ENCODE results near the gene ALDOB. TPM values are rescaled to one million over a fixed set of nuclear protein-coding genes. Genes with fewer than 3 reads are reported as not detected.
A peak's percentile ranks its signal among the peaks of the same experiment; 100 is the strongest.

Gene ALDOB
- total and polyA plus RNA-seq, 2 donors (not counting 3 experiments of a cell fraction or from before 2014, with no cell fraction given): not detected

DNA sequence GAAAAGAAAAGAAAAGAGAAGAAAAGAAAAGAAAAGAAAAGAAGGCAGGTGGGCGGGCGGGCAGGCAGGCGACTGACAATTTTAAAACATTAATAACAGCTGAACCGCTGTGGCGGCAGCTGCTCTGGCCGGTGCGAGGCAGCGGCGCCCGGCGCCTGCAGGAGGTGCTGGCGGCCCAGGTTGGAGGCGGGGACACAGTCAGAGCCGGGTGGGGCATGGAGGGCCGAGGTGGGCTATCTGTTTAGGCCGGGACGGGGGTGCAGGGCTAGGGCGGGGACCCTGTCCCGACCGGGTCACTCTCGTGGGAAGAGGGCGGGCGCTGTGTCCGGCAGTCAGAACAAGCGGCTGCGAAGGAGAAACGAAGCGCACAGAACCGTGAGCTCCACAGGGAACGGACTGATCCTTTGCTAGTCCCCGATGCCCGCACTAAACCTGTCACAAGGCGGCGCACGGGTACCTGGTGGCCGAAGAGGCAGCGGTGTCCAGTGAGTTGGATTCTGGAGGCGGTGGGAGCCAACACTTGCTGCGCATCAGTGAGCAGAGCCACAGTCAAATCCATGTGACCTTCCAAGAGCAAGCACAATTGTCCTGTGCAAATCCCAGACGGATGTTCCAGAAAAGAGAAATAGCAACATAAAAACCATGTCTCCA, 13.6 kb upstream of the ALDOB start:
- H3K4me2 ChIP-seq (ENCODE audit: insufficient read depth, low read length): peak overlapping the region; percentile 37
- intact Hi-C loops (cut with micrococcal nuclease): loop anchor here (1.0 kb wide), 1 partner anchor 81 kb away; no protein-coding TSS in a partner anchor
- DNase-seq (ENCODE audit: low read depth, low spot score): peak; percentile 77

More for the DNA sequence above, 13.6 kb upstream of the ALDOB start:
- ChIA-PET POLR2A (no interaction called here), CTCF (interaction anchor here (0.7 to 4.5 kb wide), 20 partner anchors 9 to 847 kb away, joined by 3 to 96 read pairs (median 4); partner anchors contain the start of genes MRPL50, RNF20 and ZNF189)
- Histone ChIP-seq H2AFZ (ENCODE audit: low read depth, low read length) (peak overlapping the region; percentile 78), H3K4me1 (ENCODE audit: control insufficient read depth, extremely low read depth, insufficient read depth, low read length) (no peaks in the 10 kb centered on the region), H3K27me3 (ENCODE audit: control insufficient read depth in 2 of 2, insufficient read depth in 2 of 2, low read length in 2 of 2) (peaks cover 7 to 12% of the 10 kb centered on the region in 2 experiments), H3K9ac (replicated peaks; ENCODE audit: extremely low read depth, insufficient read depth, low read length) (no peak overlapping the region), H3K27ac (ENCODE audit: insufficient read depth, low read depth, low read length) (no peak overlapping the region), H4K20me1 (replicated peaks; ENCODE audit: control insufficient read depth, extremely low read depth, insufficient read depth, low read length) (no peaks in the 10 kb centered on the region), H3K9me1 (replicated peaks; ENCODE audit: control insufficient read depth, extremely low read depth, insufficient read depth, low read length) (no peaks in the 10 kb centered on the region), H3K4me3 (replicated peaks in 1 of 3; ENCODE audit: insufficient read depth in 1 of 3, low read depth in 1 of 3, low read length in 3 of 3) (peak overlapping the region; percentile 19 to 30 (median 23)), H3K36me3 (ENCODE audit: control insufficient read depth in 2 of 2, extremely low read depth in 1 of 2, insufficient read depth in 2 of 2, low read length in 2 of 2) (no peaks in the 10 kb centered on the region), H3K79me2 (ENCODE audit: control insufficient read depth, insufficient read depth, low read length) (no peaks in the 10 kb centered on the region), H3K9me3 (replicated peaks; ENCODE audit: control insufficient read depth, insufficient read depth, low read length) (no peaks in the 10 kb centered on the region)
- TF ChIP-seq CTCF (IDR thresholded peaks at IDR 0.05; ENCODE audit: extremely low read depth in 1 of 2, insufficient read depth in 1 of 2, low read depth in 1 of 2, low read length in 2 of 2) (peak; percentile 54 to 65), MYC (IDR thresholded peaks at IDR 0.05; ENCODE audit: low read depth, low read length) (no peak), EZH2 (IDR thresholded peaks at IDR 0.05; ENCODE audit: borderline replicate concordance, low read depth, low read length, severe bottlenecking) (no peak)
- BruUV-seq (replicated peaks): no TSS peak
- FAIRE-seq: no peak
- dilution Hi-C loops (cut with MboI; ENCODE audit: extremely low pct_ligation_motif_present, low sequenced_read_pairs): no loop called here
